HCT116 (cell line): ENCODE data around the gene RRBP1. TPM values are rescaled to one million over a fixed set of nuclear protein-coding genes. Genes with fewer than 3 reads are reported as not detected.

ENCODE experiments used
- ATAC-seq: fragments of 200-7000 bp; cut with Tn5 transposase; 2 replicates; pipeline ENCODE4 v1.9.1; 2020; ENCODE audit warnings: mild to moderate bottlenecking, moderate library complexity
- BruUV-seq: library from RNA; stranded (reverse); fragments of 400-500 nt; replicated peaks from 2 replicates; lab custom pipeline; 2021; lab: Mats Ljungman, UMichigan
- CTCF ChIA-PET: fragments of 300-600 bp; sonication (Branson Sonifier 250); formaldehyde crosslinking; loops from one replicate; lab custom pipeline; 2021; ENCODE audit warnings: antibody characterized with exemption; lab: Charles Lee
- POLR2A ChIA-PET: fragments of 300-600, 350-600 bp; sonication (Branson Sonifier 250); formaldehyde crosslinking; loops from one replicate; lab custom pipeline; 2021; ENCODE audit warnings: antibody characterized with exemption; lab: Charles Lee
- RAD21 ChIA-PET, 2 experiments: fragments of 300-600 bp; sonication (Branson Sonifier 250); formaldehyde crosslinking; loops; one replicate each; lab custom pipeline; 2023; ENCODE audit warnings: low total read pairs in 2 of 2; ENCODE audit not compliant: uncharacterized antibody in 2 of 2, unreplicated experiment in 2 of 2, low non-redundant PET in 1 of 2; lab: Charles Lee
- DNase-seq: peaks from one replicate; pipeline ENCODE4 v3.0.0-alpha.2; 2010; ENCODE audit warnings: low read depth, low spot score
- H2AFZ ChIP-seq: fragments of 200-600 bp; shearing (Covaris generic), sonication (generic); 2 replicates; pipeline ENCODE4 v1.6.1; 2017; ENCODE audit warnings: low read depth, mixed run types, mixed read lengths, antibody characterized with exemption, low read length; ENCODE audit not compliant: poor library complexity, severe bottlenecking
- H3K27ac ChIP-seq: 2 replicates; pipeline ENCODE4 v1.5.1; 2012; ENCODE audit warnings: low read depth, low read length
- H3K27me3 ChIP-seq: fragments of 200-600 bp; sonication (generic); 2 replicates; pipeline ENCODE4 v1.6.1; 2016; ENCODE audit warnings: mixed run types, low read length, mixed read lengths; ENCODE audit not compliant: insufficient read depth
- H3K36me3 ChIP-seq, 2 experiments: fragments of 200-500 bp in 1 of 2; fragments of 200-600 bp in 1 of 2; sonication (Bioruptor generic) in 1 of 2; sonication (generic) in 1 of 2; 2 replicates each; pipeline versions ENCODE4 v1.5.1 to v1.6.1; 2014 to 2016; ENCODE audit warnings: low read length in 2 of 2, inconsistent platforms in 1 of 2, mixed read lengths in 1 of 2, mixed run types in 1 of 2; ENCODE audit not compliant: insufficient read depth in 2 of 2, control insufficient read depth in 1 of 2
- H3K4me1 ChIP-seq, 2 experiments: fragments of 200-600 bp in 1 of 2; sonication (generic) in 1 of 2; 2 replicates each; pipeline versions ENCODE4 v1.5.1 to v1.6.1; 2012 to 2017; ENCODE audit warnings: low read length in 2 of 2, inconsistent platforms in 1 of 2, mild to moderate bottlenecking in 1 of 2, mixed read lengths in 1 of 2, mixed run types in 1 of 2, moderate library complexity in 1 of 2; ENCODE audit not compliant: insufficient read depth in 2 of 2, control insufficient read depth in 1 of 2
- H3K4me2 ChIP-seq: fragments of 200-600 bp; sonication (generic); 2 replicates; pipeline ENCODE4 v1.6.1; 2017; ENCODE audit warnings: mixed run types, low read length, mixed read lengths
- H3K4me3 ChIP-seq, 2 experiments: fragments of 200-600 bp in 1 of 2; sonication (generic) in 1 of 2; replicated peaks in 1 of 2; 2 replicates each; pipeline ENCODE4 v1.5.1; 2011 to 2016; ENCODE audit warnings: low read length in 2 of 2, control low read depth in 1 of 2, low read depth in 1 of 2, mild to moderate bottlenecking in 1 of 2, mixed read lengths in 1 of 2, mixed run types in 1 of 2
- H3K79me2 ChIP-seq: fragments of 200-600 bp; sonication (generic); 2 replicates; pipeline ENCODE4 v1.6.1; 2017; ENCODE audit warnings: mild to moderate bottlenecking, mixed run types, low read length, moderate library complexity, mixed read lengths; ENCODE audit not compliant: insufficient read depth
- H3K9ac ChIP-seq: fragments of 200-600 bp; sonication (generic); 2 replicates; pipeline ENCODE4 v1.6.1; 2016; ENCODE audit warnings: low read length, mixed read lengths
- H3K9me2 ChIP-seq: fragments of 200-600 bp; sonication (generic), shearing (Covaris generic); 2 replicates; pipeline ENCODE4 v1.6.1; 2017; ENCODE audit warnings: mixed run types, mild to moderate bottlenecking, moderate library complexity; ENCODE audit not compliant: insufficient read depth
- H3K9me3 ChIP-seq, 2 experiments: fragments of 200-500 bp in 1 of 2; fragments of 200-600 bp in 1 of 2; sonication (Bioruptor generic) in 1 of 2; sonication (generic) in 1 of 2; 2 replicates each; pipeline ENCODE4 v1.6.1; 2014 to 2017; ENCODE audit warnings: low read length in 2 of 2, mixed read lengths in 2 of 2, inconsistent platforms in 1 of 2, low read depth in 1 of 2, mild to moderate bottlenecking in 1 of 2, mixed run types in 1 of 2, moderate library complexity in 1 of 2; ENCODE audit not compliant: control insufficient read depth in 1 of 2, insufficient read depth in 1 of 2
- H4K20me1 ChIP-seq: fragments of 200-600 bp; sonication (generic), shearing (Covaris generic); 2 replicates; pipeline ENCODE4 v1.6.1; 2017; ENCODE audit warnings: mixed run types, mild to moderate bottlenecking, moderate library complexity; ENCODE audit not compliant: insufficient read depth
- CTCF ChIP-seq, 3 experiments: fragments of 200-600 bp in 1 of 3; sonication (generic) in 1 of 3; IDR thresholded peaks in 2 of 3; conservative IDR thresholded peaks in 1 of 3; 2 replicates each; pipeline ENCODE4 v1.5.1; 2012 to 2017; ENCODE audit warnings: low read depth in 2 of 3, low read length in 2 of 3, antibody characterized with exemption in 1 of 3, borderline replicate concordance in 1 of 3, control low read depth in 1 of 3, mild to moderate bottlenecking in 1 of 3, mixed read lengths in 1 of 3, mixed run types in 1 of 3, moderate library complexity in 1 of 3; ENCODE audit not compliant: insufficient read depth in 1 of 3
- EZH2 ChIP-seq: fragments of 200-600 bp; sonication (generic); IDR thresholded peaks from 2 replicates; pipeline ENCODE4 v1.6.1; 2017; ENCODE audit warnings: antibody characterized with exemption, mixed run types
- EZH2phosphoT487 ChIP-seq: fragments of 200-600 bp; IDR thresholded peaks from 2 replicates; pipeline ENCODE4 v1.6.1; 2018; ENCODE audit warnings: antibody characterized with exemption, borderline replicate concordance
- MAX ChIP-seq: IDR thresholded peaks from 2 replicates; pipeline ENCODE4 v1.6.1; 2012
- POLR2A ChIP-seq: IDR thresholded peaks from 2 replicates; pipeline ENCODE4 v1.7.0; 2011; ENCODE audit warnings: borderline replicate concordance; ENCODE audit not compliant: insufficient read depth, insufficient read length; ENCODE audit errors: extremely low read depth
- REST ChIP-seq: IDR thresholded peaks from 2 replicates; pipeline ENCODE4 v1.6.1; 2012; ENCODE audit warnings: low read depth
- SP1 ChIP-seq: IDR thresholded peaks from 2 replicates; pipeline ENCODE4 v1.6.1; 2012; ENCODE audit warnings: low read depth
- SRF ChIP-seq: IDR thresholded peaks from 2 replicates; pipeline ENCODE4 v1.6.1; 2012; ENCODE audit warnings: low read depth
- TCF7L2 ChIP-seq: IDR thresholded peaks from 2 replicates; pipeline ENCODE4 v1.7.0; 2011; ENCODE audit warnings: borderline replicate concordance, inconsistent platforms; ENCODE audit not compliant: insufficient read depth, insufficient read length; ENCODE audit errors: extremely low read depth
- YY1 ChIP-seq: IDR thresholded peaks from 2 replicates; pipeline ENCODE4 v1.6.1; 2011; ENCODE audit warnings: low read length, low read depth, moderate library complexity, mild to moderate bottlenecking; ENCODE audit not compliant: insufficient replicate concordance; ENCODE audit errors: extremely low read depth
- ZBTB33 ChIP-seq: IDR thresholded peaks from 2 replicates; pipeline ENCODE4 v1.6.1; 2011; ENCODE audit warnings: mild to moderate bottlenecking, low read length, moderate library complexity; ENCODE audit not compliant: insufficient replicate concordance; ENCODE audit errors: extremely low read depth
- intact Hi-C: fragments of 100-400 bp; cut with micrococcal nuclease; formaldehyde crosslinking; loops from 2 replicates; pipeline ENCODE4 v1.10.0; 2022
- total RNA-seq: library from RNA; stranded (reverse); gene quantifications from one replicate; pipeline ENCODE4 v1.2.1, GENCODE V29; 2021; ENCODE audit not compliant: unreplicated experiment

Gene RRBP1
- total RNA-seq, 1 experiment from 2014 or later = 123 TPM

- no peak for ATAC-seq
- Histone ChIP-seq H3K4me2 (no peak overlapping the region), H3K9me2 (no peaks in the 10 kb centered on the region), H2AFZ (no peak overlapping the region), H3K4me1 (peaks cover 18 to 25% of the 10 kb centered on the region in 2 experiments), H3K79me2 (peaks cover 97% of the 10 kb centered on the region), H3K36me3 (peaks cover 15 to 24% of the 10 kb centered on the region in 2 experiments; a peak in 2 of 4 replicates), H4K20me1 (no peaks in the 10 kb centered on the region; the same call in 1 of the 2 replicates), H3K4me3 (no peak overlapping the region), H3K9me3 (no peaks in the 10 kb centered on the region), H3K9ac (no peak overlapping the region), H3K27ac (no peak overlapping the region), H3K27me3 (no peaks in the 10 kb centered on the region)
- no peak for DNase-seq
- intact Hi-C loops = no loop called here
- TF ChIP-seq EZH2 = no peak
- no peak for TF ChIP-seq SP1
- TF ChIP-seq SRF = no peak
- no peak for TF ChIP-seq REST
- no peak for TF ChIP-seq CTCF (IDR thresholded peaks at IDR 0.05 in 2 of 3, conservative IDR thresholded peaks at IDR 0.05 in 1 of 3; ENCODE audit: borderline replicate concordance in 1 of 3, insufficient read depth in 1 of 3, low read depth in 2 of 3, low read length in 2 of 3)
- TF ChIP-seq ZBTB33 = no peak
- no peak for TF ChIP-seq EZH2phosphoT487
- TF ChIP-seq POLR2A = no peak
- TF ChIP-seq TCF7L2 = no peak
- TF ChIP-seq YY1 = no peak
- TF ChIP-seq MAX = no peak
- RAD21 ChIA-PET = no interaction called here
- POLR2A ChIA-PET = interaction anchor here (0.6 kb wide), 1 partner anchor 11 kb away, joined by 3 read pairs; no protein-coding TSS in a partner anchor
- CTCF ChIA-PET = no interaction called here
- BruUV-seq = no TSS peak
Observed at GRCh38 chr20:17675519-17676377, 6.3 kb downstream of the RRBP1 start.
